Measurements from ENCODE around the gene NBPF1. TPM values are rescaled to one million over a fixed set of nuclear protein-coding genes. Genes with fewer than 3 reads are reported as not detected.
"Not testable (repeated sequence)": the region's sequence is repeated elsewhere in the genome, so short reads cannot be mapped to it uniquely, and the experiment has no call there.

NBPF1 gene
- total RNA-seq, 2 experiments from 2014 or later = 1.6 to 1.9 TPM

- peak; percentile 3 for DNase-seq
- H3K4me3 Mint-ChIP-seq; H3K27me3 Mint-ChIP-seq (ENCODE audit: low read depth); H3K27ac Mint-ChIP-seq; H3K4me1 Mint-ChIP-seq (ENCODE audit: low read depth); H3K9me3 Mint-ChIP-seq; intact Hi-C loops (cut with micrococcal nuclease): not testable (repeated sequence)
- CTCF ChIA-PET = interaction anchor here (1.0 kb wide), 1 partner anchor 71 kb away, joined by 3 read pairs; no protein-coding TSS in a partner anchor
- H3K36me3 Mint-ChIP-seq (ENCODE audit: low read depth) = peaks cover 13% of the 10 kb centered on the region
Measured at GRCh38 chr1:16636551-16637195, 23.3 kb upstream of the NBPF1 start.

- H3K27me3 Mint-ChIP-seq (ENCODE audit: low read depth); H3K4me1 Mint-ChIP-seq (ENCODE audit: low read depth); H3K4me3 Mint-ChIP-seq; H3K27ac Mint-ChIP-seq; intact Hi-C loops (cut with micrococcal nuclease); H3K9me3 Mint-ChIP-seq: not testable (repeated sequence)
- peak; percentile 3 for DNase-seq
- peaks cover 13% of the 10 kb centered on the region for H3K36me3 Mint-ChIP-seq (ENCODE audit: low read depth)
- CTCF ChIA-PET = interaction anchor here (0.6 kb wide), 1 partner anchor 36 kb away, joined by 3 read pairs; no protein-coding TSS in a partner anchor
Measured at GRCh38 chr1:16635959-16636358, 22.6 kb upstream of the NBPF1 start.

GRCh38 chr1:16633540-16634282 is 20.3 kb upstream of the NBPF1 start:
- peak overlapping the region; percentile 47 for H3K27ac Mint-ChIP-seq
- peaks cover 21% of the 10 kb centered on the region for H3K36me3 Mint-ChIP-seq (ENCODE audit: low read depth)
- intact Hi-C loops (cut with micrococcal nuclease) = not testable (repeated sequence)

GRCh38 chr1:16632044-16632850 is 18.9 kb upstream of the NBPF1 start:
- H3K36me3 Mint-ChIP-seq (ENCODE audit: low read depth) = peaks cover 29% of the 10 kb centered on the region
- H3K27ac Mint-ChIP-seq = not testable (repeated sequence)

More at GRCh38 chr1:16633540-16634282, 20.3 kb upstream of the NBPF1 start:
- not testable (repeated sequence) for H3K4me3 Mint-ChIP-seq; H3K4me1 Mint-ChIP-seq (ENCODE audit: low read depth); H3K9me3 Mint-ChIP-seq; H3K27me3 Mint-ChIP-seq (ENCODE audit: low read depth)
- peak; percentile 2 for DNase-seq
- CTCF ChIA-PET = interaction anchor here (0.6 to 1.5 kb wide), 2 partner anchors 9 to 13 kb away, joined by 3 to 5 read pairs; no protein-coding TSS in a partner anchor

GRCh38 chr1:16631248-16632043 is 18.1 kb upstream of the NBPF1 start:
- peak; percentile 4 for DNase-seq
- Mint-ChIP-seq H3K9me3 (no peaks in the 10 kb centered on the region), H3K27ac (no peak overlapping the region), H3K4me3 (no peak overlapping the region), H3K4me1 (ENCODE audit: low read depth) (no peaks in the 10 kb centered on the region), H3K36me3 (ENCODE audit: low read depth) (peaks cover 31% of the 10 kb centered on the region), H3K27me3 (ENCODE audit: low read depth) (no peaks in the 10 kb centered on the region)
- CTCF ChIA-PET = interaction anchor here (0.6 to 1.1 kb wide), 2 partner anchors 9 to 1029 kb away, joined by 3 to 7 read pairs; no protein-coding TSS in a partner anchor
- intact Hi-C loops (cut with micrococcal nuclease) = no loop called here

More at GRCh38 chr1:16632044-16632850, 18.9 kb upstream of the NBPF1 start:
- H3K27me3 Mint-ChIP-seq (ENCODE audit: low read depth); H3K9me3 Mint-ChIP-seq; intact Hi-C loops (cut with micrococcal nuclease); H3K4me1 Mint-ChIP-seq (ENCODE audit: low read depth); H3K4me3 Mint-ChIP-seq: not testable (repeated sequence)
- peak; percentile 4 for DNase-seq
- CTCF ChIA-PET = interaction anchor here (1.5 kb wide), 1 partner anchor 11 kb away, joined by 5 read pairs; no protein-coding TSS in a partner anchor

- Mint-ChIP-seq H3K4me1 (ENCODE audit: low read depth) (no peaks in the 10 kb centered on the region), H3K9me3 (no peaks in the 10 kb centered on the region), H3K36me3 (ENCODE audit: low read depth) (peaks cover 37% of the 10 kb centered on the region), H3K27ac (no peak overlapping the region), H3K27me3 (ENCODE audit: low read depth) (no peaks in the 10 kb centered on the region), H3K4me3 (no peak overlapping the region)
- peak; percentile 5 for DNase-seq
- CTCF ChIA-PET = interaction anchor here (0.6 to 1.1 kb wide), 2 partner anchors 10 to 1028 kb away, joined by 3 to 7 read pairs; no protein-coding TSS in a partner anchor
- intact Hi-C loops (cut with micrococcal nuclease) = no loop called here
Measured at GRCh38 chr1:16630661-16631247, 17.4 kb upstream of the NBPF1 start.

- CTCF ChIA-PET; H3K9me3 Mint-ChIP-seq; H3K4me3 Mint-ChIP-seq; H3K4me1 Mint-ChIP-seq (ENCODE audit: low read depth); H3K27ac Mint-ChIP-seq; H3K27me3 Mint-ChIP-seq (ENCODE audit: low read depth); intact Hi-C loops (cut with micrococcal nuclease): not testable (repeated sequence)
- peaks cover 37% of the 10 kb centered on the region for H3K36me3 Mint-ChIP-seq (ENCODE audit: low read depth)
- peak; percentile 4 for DNase-seq
Measured at GRCh38 chr1:16629916-16630530, 16.7 kb upstream of the NBPF1 start.

GRCh38 chr1:16628361-16629111 is 15.2 kb upstream of the NBPF1 start:
- H3K9me3 Mint-ChIP-seq = no peaks in the 10 kb centered on the region
- CTCF ChIA-PET = no interaction called here
- no peaks in the 10 kb centered on the region for H3K27me3 Mint-ChIP-seq (ENCODE audit: low read depth)
- H3K4me3 Mint-ChIP-seq = no peak overlapping the region
- intact Hi-C loops (cut with micrococcal nuclease) = no loop called here
- H3K4me1 Mint-ChIP-seq (ENCODE audit: low read depth) = no peaks in the 10 kb centered on the region
- no peak overlapping the region for H3K27ac Mint-ChIP-seq
- DNase-seq = peak; percentile 6
- H3K36me3 Mint-ChIP-seq (ENCODE audit: low read depth) = peaks cover 29% of the 10 kb centered on the region

- peak; percentile 2 for DNase-seq
- H3K27me3 Mint-ChIP-seq (ENCODE audit: low read depth); H3K4me1 Mint-ChIP-seq (ENCODE audit: low read depth); H3K9me3 Mint-ChIP-seq; H3K4me3 Mint-ChIP-seq; intact Hi-C loops (cut with micrococcal nuclease); H3K27ac Mint-ChIP-seq: not testable (repeated sequence)
- CTCF ChIA-PET = interaction anchor here (1.2 kb wide), 1 partner anchor 10 kb away, joined by 3 read pairs; no protein-coding TSS in a partner anchor
- H3K36me3 Mint-ChIP-seq (ENCODE audit: low read depth) = peaks cover 25% of the 10 kb centered on the region
Measured at GRCh38 chr1:16626409-16626983, 13.1 kb upstream of the NBPF1 start.

Data from activated naive CD4-positive, alpha-beta T cell treated with anti-CD3 and anti-CD28 coated beads for 36 hours (primary cell).